Measurements from ENCODE around the gene RAB12.

- TF ChIP-seq, protein P1, sequence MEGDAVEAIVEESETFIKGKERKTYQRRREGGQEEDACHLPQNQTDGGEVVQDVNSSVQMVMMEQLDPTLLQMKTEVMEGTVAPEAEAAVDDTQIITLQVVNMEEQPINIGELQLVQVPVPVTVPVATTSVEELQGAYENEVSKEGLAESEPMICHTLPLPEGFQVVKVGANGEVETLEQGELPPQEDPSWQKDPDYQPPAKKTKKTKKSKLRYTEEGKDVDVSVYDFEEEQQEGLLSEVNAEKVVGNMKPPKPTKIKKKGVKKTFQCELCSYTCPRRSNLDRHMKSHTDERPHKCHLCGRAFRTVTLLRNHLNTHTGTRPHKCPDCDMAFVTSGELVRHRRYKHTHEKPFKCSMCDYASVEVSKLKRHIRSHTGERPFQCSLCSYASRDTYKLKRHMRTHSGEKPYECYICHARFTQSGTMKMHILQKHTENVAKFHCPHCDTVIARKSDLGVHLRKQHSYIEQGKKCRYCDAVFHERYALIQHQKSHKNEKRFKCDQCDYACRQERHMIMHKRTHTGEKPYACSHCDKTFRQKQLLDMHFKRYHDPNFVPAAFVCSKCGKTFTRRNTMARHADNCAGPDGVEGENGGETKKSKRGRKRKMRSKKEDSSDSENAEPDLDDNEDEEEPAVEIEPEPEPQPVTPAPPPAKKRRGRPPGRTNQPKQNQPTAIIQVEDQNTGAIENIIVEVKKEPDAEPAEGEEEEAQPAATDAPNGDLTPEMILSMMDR (IDR thresholded peaks at IDR 0.05): no peak
- TF ChIP-seq POLR2AphosphoS5 (IDR thresholded peaks at IDR 0.05): no peak
- TF ChIP-seq EP300 (IDR thresholded peaks at IDR 0.05): no peak
- TF ChIP-seq POLR2A (IDR thresholded peaks at IDR 0.05): no peak
Measured at GRCh38 chr18:8620845-8621244, 11.6 kb downstream of the RAB12 start.

Measured in upper lobe of left lung (tissue), 4 donors.